Measurements from ENCODE around the gene AKR1A1.
A peak's percentile ranks its signal among the peaks of the same experiment; 100 is the strongest.
"Not testable (repeated sequence)": the region's sequence is repeated elsewhere in the genome, so short reads cannot be mapped to it uniquely, and the experiment has no call there.

The AKR1A1 gene

DNA sequence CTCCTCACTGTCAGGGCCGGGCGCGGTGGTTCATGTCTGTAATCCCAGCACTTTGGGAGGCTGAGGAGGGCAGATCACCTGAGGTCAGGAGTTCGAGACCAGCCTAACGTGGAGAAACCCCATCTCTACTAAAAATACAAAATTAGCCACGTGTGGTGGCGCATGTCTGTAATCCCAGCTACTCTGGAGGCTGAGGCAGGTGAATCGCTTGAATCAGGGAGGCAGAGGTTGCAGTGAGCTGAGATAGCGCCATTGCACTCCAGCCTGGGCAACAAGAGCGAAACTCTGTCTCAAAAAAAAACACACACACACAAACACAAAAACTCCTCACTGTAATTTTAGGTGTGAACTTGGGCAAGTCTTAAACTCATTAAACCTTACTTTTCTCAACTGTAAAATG is 26.7 kb upstream of the AKR1A1 start:
- not testable (repeated sequence) for DNase-seq

DNA sequence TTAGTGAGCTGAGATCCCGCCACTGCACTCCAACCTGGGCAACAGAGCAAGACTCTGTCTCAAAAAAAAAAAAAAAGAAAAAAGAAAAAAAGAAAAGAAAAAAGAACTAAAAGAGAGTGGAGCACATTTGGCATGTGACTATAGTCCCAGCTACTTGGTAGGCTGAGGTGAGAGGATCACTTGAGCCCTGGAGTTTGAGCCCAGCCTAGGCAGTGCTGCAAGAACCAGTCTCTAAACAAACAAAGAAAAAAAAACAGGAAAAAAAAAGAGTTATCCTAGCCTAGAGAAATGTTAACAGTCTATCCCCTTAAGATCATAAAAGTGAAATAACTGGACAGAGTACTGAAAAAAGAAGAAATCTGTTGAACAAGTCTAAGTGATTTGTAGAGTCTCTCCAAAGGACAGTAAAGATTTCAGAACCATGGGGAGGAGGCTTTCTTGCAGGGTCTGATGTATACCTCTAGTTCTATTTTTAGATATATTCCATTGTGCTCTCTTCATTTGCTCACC is 24.4 kb upstream of the AKR1A1 start:
- DNase-seq: no peak

- no peak for DNase-seq
Observed at GRCh38 chr1:45530632-45531135, 19.9 kb upstream of the AKR1A1 start.

- no peak for DNase-seq
Observed at GRCh38 chr1:45531873-45532272, 18.8 kb upstream of the AKR1A1 start.

DNA sequence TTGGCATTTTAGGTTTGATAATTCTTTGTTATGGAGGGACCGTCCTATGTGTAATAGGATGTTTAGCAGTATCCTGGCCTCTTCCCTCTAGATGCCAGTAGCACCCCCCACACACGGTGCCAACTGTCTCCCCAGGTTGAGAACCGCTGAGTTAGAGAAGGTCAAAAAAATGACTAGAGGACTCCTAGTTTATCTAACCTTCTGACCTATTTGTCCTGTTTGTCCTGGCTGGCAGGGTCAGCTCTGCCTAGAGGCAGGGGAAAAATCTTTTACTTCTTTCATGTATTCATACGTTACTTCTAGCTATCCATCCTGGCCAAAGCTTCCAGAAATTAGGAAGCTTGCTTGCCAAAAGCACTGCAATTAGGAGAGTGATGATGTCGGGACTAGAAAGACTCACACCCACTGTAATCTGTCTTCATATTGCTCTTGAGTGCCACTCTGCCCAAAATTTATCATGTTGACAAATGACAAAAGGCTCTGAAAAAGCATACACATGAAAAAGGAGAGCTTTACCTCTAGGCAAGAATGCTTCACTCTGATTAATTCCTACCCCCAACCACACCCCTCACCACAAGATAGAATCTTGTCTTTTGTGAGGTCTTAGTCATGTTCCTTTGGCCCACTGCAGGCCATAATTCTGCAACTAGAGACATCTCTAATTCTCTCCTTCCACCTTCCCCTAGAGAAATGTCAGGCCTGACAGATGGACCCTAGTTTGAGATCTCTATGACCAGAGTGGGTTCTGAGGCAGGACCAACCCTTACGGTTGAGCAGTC is 14.4 kb upstream of the AKR1A1 start:
- no peak for DNase-seq

- DNase-seq: no peak
Observed at GRCh38 chr1:45536886-45537285, 13.7 kb upstream of the AKR1A1 start.

DNA sequence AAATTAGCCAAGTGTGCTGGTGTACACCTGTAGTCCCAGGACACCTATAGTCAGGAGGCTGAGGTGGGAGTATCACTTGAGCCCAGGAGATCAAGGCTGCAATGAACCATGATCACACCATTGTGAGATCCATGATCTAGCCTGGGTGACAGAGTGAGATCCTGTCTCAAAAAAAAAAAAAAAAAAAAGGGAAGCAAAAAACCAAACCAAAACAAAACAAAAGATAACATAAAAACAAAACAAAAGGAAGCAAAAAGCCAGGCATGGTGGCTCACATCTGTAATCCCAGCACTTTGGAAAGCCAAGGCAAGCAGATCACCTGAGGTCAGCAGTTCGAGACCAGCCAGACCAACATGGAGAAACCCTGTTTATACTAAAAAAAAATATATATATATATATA is 9.4 kb upstream of the AKR1A1 start:
- DNase-seq: no peak

- no peak for DNase-seq
Observed at GRCh38 chr1:45542591-45542990, 8.0 kb upstream of the AKR1A1 start.

GRCh38 chr1:45543581-45544417 is 6.8 kb upstream of the AKR1A1 start:
- peak; percentile 79 for DNase-seq

DNA sequence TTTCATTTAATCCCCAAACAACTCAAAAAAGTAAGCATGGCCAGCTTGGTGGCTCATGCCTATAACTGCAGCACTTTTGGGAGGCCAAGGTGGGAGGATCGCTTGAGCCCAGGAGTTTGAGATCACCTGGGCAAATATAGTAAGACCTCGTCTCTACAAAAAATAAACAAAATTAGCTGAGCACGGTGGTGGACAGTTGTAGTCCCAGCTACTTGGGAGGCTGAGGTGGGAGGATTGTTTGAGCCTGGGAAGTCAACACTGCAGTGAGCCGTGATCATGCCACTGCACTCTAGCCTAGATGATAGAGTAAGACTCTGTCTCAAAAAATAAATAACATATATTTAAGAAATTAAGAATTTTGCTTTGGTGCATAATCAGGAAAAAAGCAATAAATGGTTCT is 6.1 kb upstream of the AKR1A1 start:
- DNase-seq: no peak

- no peak for DNase-seq
Observed at GRCh38 chr1:45545019-45545493, 5.6 kb upstream of the AKR1A1 start.

- DNase-seq: no peak
Observed at GRCh38 chr1:45545553-45546310, 4.9 kb upstream of the AKR1A1 start.

- DNase-seq: no peak
Observed at GRCh38 chr1:45551684-45552083, 1.1 kb downstream of the AKR1A1 start.

GRCh38 chr1:45552331-45552730 is 1.7 kb downstream of the AKR1A1 start:
- DNase-seq: no peak

- DNase-seq: no peak
Observed at GRCh38 chr1:45554198-45554597, 3.6 kb downstream of the AKR1A1 start.

DNA sequence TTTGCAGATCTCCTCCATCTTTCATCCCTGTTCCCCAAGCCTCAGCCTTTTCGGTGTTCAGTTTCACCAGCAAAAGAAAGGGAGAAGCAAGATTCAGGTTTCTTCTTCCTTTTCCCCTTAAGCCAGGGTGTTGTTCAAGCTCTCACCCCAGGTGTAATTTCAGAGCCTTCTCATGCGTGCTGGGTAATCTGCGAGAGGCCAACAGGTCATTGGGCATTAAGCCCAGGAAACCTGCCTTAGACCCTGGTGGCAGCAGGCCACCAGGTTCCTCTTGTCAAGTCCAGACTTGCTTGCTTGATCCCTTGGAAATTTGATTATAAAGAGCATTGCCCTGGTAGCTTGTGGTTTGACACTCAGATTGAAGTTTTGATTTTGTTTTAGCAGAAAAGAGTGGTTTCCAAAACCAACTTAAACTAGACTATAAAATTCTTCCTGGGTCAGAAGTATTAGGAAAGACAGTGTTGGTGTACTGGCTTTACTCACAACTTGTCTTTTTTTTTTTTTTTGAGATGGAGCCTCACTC is 6.9 kb downstream of the AKR1A1 start:
- DNase-seq: no peak

- DNase-seq: no peak
Observed at GRCh38 chr1:45563843-45564242, 13.2 kb downstream of the AKR1A1 start.

- DNase-seq: no peak
Observed at GRCh38 chr1:45566722-45567121, 16.1 kb downstream of the AKR1A1 start.

GRCh38 chr1:45567911-45568310 is 17.3 kb downstream of the AKR1A1 start:
- DNase-seq: no peak

GRCh38 chr1:45568421-45568820 is 17.8 kb downstream of the AKR1A1 start:
- DNase-seq: no peak

DNA sequence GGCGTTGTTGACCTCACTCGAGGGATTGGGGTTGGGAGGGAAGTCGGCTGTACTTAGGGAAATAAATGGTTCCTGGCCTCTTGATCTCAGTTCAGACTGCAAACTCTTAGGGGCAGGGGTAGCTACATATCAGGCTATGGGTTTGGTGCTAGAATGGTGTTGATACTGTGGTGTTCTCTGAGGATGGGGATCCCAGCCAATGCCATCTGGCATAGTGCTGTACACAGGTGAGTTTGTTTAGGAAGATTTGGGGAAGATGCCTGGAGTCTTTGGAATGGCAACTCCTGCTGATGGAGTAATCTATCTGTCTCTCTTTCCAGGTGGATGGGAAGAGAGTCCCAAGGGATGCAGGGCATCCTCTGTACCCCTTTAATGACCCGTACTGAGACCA is 18.9 kb downstream of the AKR1A1 start:
- DNase-seq: no peak

DNA sequence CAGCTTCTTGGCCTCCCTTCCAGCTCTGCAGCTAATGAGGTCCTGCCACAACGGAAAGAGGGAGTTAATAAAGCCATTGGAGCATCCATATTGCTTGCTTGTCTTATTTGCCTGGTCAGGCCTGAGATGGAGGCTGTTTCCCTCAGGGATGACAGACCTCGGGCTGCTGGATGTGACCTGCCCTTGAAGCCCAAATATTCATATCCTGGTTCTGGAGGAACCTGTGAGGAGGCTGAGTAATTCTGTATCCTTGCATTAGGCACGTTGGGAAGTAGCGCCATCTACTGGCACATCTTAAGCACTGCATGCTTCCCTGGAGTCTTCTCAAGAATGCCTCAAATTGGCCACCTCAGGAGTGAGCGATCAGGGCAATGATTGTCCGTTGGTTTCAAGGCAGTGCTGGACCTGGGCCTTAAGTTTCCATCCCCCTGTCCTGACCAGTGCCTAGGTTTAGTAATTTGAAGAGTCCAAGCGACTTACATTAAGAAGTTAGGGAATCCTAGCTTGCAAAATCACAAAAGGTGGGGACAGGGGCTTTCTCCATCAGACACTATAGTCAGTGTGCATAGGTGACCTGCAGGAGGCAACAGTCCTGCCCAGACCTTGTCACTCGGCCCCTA is 19.4 kb downstream of the AKR1A1 start:
- peak; percentile 86 for DNase-seq
